KOPT-K1 (cell line): ENCODE measurements around the gene SPPL2C.
"Not testable (repeated sequence)": the region's sequence is repeated elsewhere in the genome, so short reads cannot be mapped to it uniquely, and the experiment has no call there.

Experiments
- H3K27ac ChIP-seq: fragments of 200-600 bp; sonication (generic); 2 replicates; pipeline ENCODE4 v1.5.1; 2016; ENCODE audit warnings: antibody characterized with exemption, mild to moderate bottlenecking, low read depth, low read length; ENCODE audit not compliant: poor library complexity, severe bottlenecking
- H3K36me3 ChIP-seq: fragments of 200-600 bp; sonication (generic); 2 replicates; pipeline ENCODE4 v1.5.1; 2017; ENCODE audit warnings: antibody characterized with exemption, mild to moderate bottlenecking, low read length, moderate library complexity; ENCODE audit not compliant: insufficient read depth
- H3K9me3 ChIP-seq: fragments of 200-600 bp; sonication (generic); 2 replicates; pipeline ENCODE4 v1.5.1; 2017; ENCODE audit warnings: antibody characterized with exemption, low read length, mild to moderate bottlenecking; ENCODE audit not compliant: insufficient read depth, poor library complexity, severe bottlenecking

The SPPL2C gene

DNA sequence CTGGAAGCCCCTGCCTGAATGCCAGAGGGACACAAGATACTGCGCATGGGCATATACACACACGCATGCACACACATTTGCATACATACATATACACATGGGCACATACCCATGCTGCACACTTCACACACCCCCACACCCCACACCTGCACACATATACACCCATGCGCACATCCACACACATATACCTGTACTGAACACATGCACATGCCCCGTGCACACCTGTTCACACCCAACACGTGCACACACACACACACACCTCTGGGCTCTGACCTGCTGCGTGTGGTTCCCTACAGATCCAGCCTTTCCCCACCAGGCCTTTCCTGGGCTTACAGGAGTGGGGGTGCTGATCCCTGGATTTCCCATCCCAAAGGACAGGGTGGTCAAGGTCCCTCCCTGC is 6.3 kb downstream of the SPPL2C start:
- Histone ChIP-seq H3K27ac (no peak overlapping the region), H3K36me3 (no peaks in the 10 kb centered on the region), H3K9me3 (no peaks in the 10 kb centered on the region)

DNA sequence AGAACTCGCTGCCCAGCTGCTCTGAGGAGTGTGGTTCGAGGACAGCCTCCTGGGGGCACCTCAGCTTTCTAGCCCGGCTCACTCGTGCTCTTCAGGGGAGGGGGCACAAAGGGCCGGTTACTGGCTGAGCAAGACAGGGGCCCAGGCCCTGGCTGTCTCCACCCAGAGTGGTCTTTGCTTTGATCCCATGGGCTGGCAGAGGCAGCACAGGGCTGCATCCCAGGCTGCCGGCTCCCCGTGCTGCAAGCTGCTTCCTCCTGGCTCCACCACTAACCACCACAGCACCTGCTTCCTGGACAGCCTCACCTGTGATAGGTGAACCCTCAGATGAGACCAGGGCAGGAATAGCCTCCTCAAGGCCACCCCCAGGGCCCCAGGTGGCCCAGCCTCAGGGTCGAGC is 6.8 kb downstream of the SPPL2C start:
- Histone ChIP-seq H3K9me3 (no peaks in the 10 kb centered on the region), H3K36me3 (no peaks in the 10 kb centered on the region), H3K27ac (no peak overlapping the region)

DNA sequence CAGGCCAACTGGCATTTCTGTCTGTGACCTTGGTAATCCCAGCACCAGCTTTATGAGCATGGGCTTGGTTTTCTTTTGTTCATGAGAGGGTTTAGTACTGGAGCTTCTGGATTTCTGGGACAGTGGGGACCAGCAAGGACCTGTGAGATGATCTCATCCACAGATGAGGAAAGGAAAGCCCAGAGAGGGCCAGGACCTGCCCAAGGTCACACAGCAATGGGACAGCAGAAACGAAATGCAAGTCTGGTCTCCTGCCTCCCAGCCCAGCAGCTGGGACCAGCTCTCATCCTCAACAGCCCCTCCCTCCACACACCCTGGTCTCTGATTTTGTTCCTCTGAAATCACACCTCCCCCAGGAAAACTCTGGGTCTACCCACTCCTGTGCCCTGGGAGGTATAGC is 7.2 kb downstream of the SPPL2C start:
- Histone ChIP-seq H3K27ac (no peak overlapping the region), H3K9me3 (no peaks in the 10 kb centered on the region), H3K36me3 (no peaks in the 10 kb centered on the region)

DNA sequence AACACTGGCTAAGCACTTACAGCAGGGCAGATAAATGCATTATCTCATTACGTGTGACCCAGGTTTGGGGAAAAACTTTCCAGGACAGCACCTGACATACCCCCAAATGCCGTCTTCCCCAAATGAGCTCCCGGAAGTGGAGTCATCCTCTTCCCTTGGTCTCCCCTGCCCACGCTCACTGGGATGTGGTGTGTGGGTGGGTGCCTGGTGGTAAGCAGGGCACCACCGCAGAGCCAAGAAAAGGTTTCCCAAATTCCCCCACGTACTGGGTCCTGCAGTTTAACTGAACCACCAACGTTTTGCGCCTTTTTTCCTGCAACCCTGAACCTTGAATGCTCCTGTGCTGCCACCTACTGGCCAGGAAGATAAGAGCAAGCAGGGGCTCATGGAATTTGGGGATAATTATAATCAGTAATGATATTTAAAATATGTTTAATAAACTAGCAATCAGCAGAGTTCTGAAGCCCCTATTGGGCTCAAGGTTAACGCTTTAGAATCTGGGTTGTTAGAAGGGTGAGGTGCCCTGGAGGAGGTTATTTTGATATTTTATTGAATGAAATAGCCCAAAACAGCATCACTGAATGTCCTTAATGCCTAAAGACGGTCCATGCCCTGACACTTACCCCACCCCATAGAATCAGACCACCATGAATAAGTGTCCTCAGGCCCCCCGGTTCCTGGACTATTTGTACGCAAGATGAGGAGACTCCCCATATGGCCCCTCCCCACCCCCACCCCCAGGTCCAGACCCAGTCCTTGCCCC is 8.0 kb downstream of the SPPL2C start:
- no peaks in the 10 kb centered on the region for H3K9me3 ChIP-seq
- H3K27ac ChIP-seq: no peak overlapping the region
- H3K36me3 ChIP-seq: no peaks in the 10 kb centered on the region

DNA sequence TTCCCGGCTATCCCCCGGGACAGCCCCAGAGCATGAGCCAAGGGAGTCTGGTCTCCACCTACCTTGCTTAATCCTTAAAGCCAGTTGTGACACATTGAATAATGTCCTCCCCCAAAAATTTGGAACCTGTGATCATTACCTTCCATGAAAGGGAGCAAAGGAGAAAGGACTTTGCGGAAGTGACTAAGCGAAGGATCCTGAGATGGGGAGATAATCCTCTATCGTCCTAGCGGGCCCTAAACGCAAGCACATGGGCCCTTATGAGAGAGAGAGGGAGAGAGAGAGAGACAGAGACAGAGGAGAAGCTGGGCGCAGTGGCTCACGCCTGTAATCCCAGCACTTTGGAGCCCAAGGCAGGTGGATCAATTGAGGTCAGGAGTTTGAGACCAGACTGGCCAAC is 9.5 kb downstream of the SPPL2C start:
- no peaks in the 10 kb centered on the region for H3K9me3 ChIP-seq
- H3K36me3 ChIP-seq: no peaks in the 10 kb centered on the region
- no peak overlapping the region for H3K27ac ChIP-seq

DNA sequence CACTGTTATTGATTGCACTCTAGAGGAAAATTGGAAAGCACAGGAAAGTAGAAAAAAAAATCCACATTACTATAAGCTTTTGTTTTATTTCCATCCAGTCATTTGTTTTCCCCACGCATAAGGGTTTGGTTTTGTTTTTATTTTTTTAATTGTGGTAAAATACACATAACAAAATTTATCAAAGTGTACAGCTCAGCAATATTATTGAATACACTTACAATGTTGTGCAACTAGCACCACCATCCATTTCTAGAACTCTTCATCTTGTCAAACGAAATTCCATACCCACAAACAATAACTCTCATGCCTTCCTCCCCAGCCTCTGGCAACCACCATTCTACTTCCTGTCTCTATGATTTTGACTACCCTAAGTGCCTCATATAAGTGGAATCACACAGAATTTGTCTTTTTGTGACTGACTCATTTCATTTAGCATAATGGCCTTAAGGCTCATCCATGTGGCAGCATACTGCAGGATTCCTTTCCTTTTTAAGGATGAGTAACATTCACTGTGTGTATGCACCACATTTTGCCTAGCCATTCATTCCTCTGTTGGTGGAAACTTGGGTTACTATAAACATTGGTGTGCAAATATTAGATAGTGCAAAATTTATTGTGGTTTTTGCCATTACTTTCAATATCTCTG is 11.1 kb downstream of the SPPL2C start:
- Histone ChIP-seq H3K27ac (no peak overlapping the region), H3K36me3 (no peaks in the 10 kb centered on the region), H3K9me3 (no peaks in the 10 kb centered on the region)

DNA sequence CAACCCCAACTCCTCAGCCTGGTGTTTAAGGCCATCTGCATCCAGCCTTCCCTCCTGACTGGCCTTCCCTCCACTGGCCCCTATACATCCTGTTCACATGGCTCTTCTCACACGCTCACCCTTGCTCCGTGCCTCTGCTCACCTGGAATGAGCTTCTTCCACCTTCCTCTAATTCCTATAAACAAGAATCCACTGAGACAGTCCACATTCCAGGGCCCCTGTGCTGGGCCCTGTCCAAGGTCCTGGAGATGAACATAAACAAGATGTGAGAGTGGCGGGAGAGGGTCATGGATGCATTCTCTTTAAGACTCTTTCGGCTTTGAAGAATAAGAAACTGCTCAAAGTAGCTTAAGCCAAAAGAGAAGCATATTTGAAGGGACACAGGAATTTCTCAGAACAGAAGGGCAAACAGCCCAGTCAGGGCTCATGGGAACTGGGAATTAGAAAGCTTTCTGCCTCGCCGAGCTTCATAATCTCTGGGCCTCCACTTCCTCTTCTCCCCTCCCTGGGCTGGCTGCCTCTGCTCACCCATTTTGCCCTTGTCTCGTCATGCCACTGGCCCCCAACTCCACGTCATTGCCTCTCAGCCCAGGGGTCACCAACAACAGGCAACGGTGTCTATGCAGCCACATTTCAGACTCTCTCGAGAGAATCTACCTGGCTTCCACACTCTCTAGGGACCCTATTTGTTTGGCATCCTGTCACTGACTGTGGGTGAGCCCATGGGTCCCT is 13.5 kb downstream of the SPPL2C start:
- Histone ChIP-seq H3K36me3 (no peaks in the 10 kb centered on the region), H3K9me3 (peaks cover 7% of the 10 kb centered on the region), H3K27ac (no peak overlapping the region)

DNA sequence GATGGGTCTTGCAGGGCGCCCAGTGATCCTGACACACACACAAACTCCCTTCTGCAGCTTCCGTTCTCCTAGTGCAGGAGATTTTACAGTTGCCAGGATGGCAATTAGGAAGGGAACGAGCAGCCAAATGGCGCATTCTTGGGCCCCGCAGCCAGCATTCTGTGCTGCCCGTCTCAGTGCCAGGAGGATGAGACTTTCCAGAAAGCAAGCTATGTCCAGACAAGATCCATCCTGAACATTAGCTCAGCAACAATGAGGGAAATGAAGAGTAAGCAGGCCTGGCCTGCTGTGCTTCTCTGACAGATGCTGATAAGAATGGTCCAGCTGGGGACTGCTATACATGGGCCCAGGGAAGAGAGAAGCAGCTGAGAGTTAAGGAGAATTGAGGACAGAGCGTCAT is 16.5 kb downstream of the SPPL2C start:
- H3K27ac ChIP-seq: no peak overlapping the region
- H3K36me3 ChIP-seq: no peaks in the 10 kb centered on the region
- peaks cover 7% of the 10 kb centered on the region for H3K9me3 ChIP-seq

DNA sequence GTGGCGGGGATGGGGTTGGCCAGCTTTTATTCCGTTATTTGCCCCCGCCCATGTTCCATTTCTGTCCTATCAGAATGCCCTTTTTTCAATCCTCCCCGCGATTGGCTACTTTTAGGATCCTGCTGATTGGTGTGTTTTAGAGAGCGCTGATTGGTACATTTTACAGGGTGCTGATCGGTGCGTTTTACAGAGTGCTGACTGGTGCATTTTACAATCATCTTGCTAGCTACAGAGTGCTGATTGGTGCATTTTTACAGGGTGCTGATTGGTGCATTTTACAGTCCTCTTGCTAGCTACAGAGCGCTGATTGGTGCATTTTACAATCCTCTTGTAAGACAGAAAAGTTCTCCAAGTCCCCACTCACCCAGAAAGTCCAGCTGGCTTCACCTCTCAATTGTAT is 17.4 kb downstream of the SPPL2C start:
- not testable (repeated sequence) for H3K36me3 ChIP-seq, H3K9me3 ChIP-seq, H3K27ac ChIP-seq

DNA sequence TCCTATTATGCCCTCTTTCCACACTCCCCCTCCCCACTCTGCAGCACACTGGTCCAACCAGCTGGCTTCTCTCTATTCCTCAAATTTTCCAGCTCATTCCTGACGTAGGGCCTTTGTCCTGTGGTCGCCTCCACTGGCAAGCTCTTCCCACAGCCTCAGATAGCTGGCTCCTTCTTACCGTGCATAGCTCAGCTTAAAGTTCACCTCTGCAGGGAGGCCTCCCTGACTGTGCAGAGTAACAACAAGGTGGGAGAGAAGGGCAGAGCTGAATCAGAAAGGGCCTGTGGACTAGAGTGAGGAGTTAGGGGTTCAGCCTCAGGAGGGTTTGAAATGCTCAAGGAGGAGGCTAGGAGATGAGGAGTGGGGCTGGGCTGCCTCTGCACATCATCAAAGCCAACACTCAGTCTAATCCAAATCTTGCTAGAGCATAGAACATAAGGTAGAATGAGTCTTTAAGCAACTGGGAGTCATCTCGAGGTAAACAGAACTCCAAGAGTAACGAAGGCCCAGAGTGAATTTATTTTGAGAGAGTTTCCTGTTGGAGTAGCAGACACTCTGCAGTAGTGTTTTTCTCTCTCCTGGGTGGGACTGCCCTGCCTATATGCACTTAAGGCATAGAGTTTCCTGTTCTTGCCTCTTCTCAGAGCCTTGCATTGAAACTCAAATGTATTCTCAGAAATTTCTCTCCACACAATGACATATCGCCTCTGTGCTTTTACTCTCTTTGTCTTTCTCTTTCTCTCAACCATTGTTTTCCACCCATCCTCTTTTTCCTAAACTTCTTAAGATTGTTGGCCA is 19.4 kb downstream of the SPPL2C start:
- no peak overlapping the region for H3K27ac ChIP-seq
- H3K36me3 ChIP-seq: no peaks in the 10 kb centered on the region
- peaks cover 7% of the 10 kb centered on the region for H3K9me3 ChIP-seq

DNA sequence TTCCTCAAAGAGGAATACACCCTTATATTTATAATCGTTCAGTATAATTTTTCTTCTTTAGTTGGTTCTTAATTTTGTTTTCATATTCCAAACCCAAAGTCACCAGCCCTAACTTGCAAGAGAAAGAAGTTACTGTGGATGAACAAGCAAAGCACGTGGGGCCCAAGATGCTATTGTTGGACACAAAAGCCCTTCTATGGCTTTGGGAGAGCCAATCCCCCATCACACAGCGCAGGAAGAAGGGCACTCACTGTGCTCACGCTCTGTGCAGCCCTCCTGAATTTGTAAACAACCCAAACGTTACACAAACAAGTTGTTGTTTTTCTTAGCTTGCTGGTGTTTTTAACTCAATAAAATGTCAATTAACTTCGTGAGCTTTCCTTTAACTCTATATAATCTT is 22.5 kb downstream of the SPPL2C start:
- Histone ChIP-seq H3K36me3 (no peaks in the 10 kb centered on the region), H3K9me3 (peaks cover 1% of the 10 kb centered on the region), H3K27ac (no peak overlapping the region)

DNA sequence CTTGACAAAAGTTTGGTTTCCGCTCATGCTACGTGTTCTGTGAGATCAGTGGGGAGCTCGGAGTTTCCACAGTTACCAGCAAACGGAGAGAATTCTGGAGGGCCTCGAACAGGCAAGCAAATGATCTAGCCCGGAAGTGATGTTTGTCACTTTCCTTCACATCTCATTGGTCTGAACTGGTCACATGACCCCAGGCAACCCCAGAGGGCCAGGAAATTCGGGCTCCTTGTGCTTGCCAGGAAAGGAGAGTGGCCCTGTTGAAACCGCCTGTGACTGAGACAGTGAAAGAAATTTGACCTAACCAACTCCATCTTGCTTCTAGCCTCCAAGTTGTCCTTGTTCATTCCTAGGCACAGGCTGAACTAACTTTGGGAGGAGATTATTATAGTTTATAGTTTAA is 23.0 kb downstream of the SPPL2C start:
- H3K36me3 ChIP-seq: no peaks in the 10 kb centered on the region
- no peak overlapping the region for H3K27ac ChIP-seq
- H3K9me3 ChIP-seq: no peaks in the 10 kb centered on the region

DNA sequence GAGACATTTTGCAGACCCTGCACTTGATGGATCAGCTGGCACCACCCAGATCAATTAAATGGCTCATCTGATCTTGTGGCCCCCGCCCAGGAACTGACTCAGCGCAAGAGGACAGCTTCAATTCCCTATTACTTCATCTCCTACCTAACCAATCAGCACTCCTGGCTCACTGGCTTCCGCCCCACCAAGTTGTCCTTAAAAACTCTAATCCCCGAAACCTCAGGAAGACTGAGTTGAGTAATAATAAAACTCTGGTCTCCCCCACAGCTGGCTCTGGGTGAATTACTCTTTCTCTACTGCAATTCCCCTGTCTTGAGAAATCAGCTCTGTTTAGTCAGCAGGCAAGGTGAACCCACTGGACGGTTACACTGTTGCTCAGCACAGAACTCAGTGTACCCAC is 23.6 kb downstream of the SPPL2C start:
- H3K36me3 ChIP-seq: no peaks in the 10 kb centered on the region
- no peak overlapping the region for H3K27ac ChIP-seq
- no peaks in the 10 kb centered on the region for H3K9me3 ChIP-seq

DNA sequence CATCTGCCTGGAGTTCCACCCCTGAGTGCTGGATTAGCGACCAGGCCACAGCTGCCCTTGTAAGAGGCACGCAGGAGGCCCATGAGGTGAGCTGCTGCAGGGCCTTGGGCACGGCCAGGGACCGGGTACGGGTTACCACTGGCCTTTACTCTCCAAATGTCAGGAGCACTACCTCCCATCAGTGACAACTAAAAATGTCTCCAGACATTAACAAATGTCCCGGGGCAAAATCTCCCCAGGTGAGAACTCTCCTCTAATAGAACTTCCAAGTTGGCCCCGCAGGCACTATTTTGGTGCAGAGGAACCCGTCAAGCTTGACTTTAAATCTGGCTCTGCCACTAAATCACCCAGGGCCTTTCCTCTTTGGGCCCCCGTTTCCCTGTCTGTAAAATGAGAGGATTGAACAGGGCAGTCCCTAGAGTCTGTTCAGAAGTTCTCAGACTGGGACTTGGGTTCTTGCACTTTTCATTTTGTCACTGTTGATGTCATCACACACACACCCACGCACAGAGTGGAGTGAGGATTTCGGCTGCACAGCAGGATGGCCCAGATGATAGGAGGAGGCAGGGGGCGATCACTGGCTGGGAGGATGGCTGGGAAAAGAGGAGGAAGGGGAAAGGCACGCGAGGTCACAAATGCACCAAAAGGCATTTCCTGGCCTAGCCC is 25.1 kb downstream of the SPPL2C start:
- Histone ChIP-seq H3K27ac (no peak overlapping the region), H3K9me3 (no peaks in the 10 kb centered on the region), H3K36me3 (no peaks in the 10 kb centered on the region)
